T-helper 1 cell treated with Interleukin-12 subunit alpha and Interleukin-12 subunit beta and Interleukin-4 antibody, amounts not matched to agents 30 μg/mL and 1 μg/mL, for 36 hours (primary cell): ENCODE results near the gene ATP6V1G1.
A peak's percentile ranks its signal among the peaks of the same experiment; 100 is the strongest.

Source experiments
- H3K27ac Mint-ChIP-seq: one replicate; pipeline ENCODE4 v1.8.0; 2021; ENCODE audit warnings: mild to moderate bottlenecking, mixed read lengths
- H3K27me3 Mint-ChIP-seq: one replicate; pipeline ENCODE4 v1.8.0; 2021; ENCODE audit warnings: low read depth, mixed read lengths
- H3K36me3 Mint-ChIP-seq: one replicate; pipeline ENCODE4 v1.8.0; 2021; ENCODE audit warnings: low read depth, mixed read lengths
- H3K4me1 Mint-ChIP-seq: one replicate; pipeline ENCODE4 v1.8.0; 2021; ENCODE audit warnings: low read depth, mixed read lengths
- H3K4me3 Mint-ChIP-seq: one replicate; pipeline ENCODE4 v1.8.0; 2021; ENCODE audit warnings: mild to moderate bottlenecking, moderate library complexity, mixed read lengths
- H3K9me3 Mint-ChIP-seq: one replicate; pipeline ENCODE4 v1.8.0; 2021; ENCODE audit warnings: mixed read lengths

Gene ATP6V1G1

DNA sequence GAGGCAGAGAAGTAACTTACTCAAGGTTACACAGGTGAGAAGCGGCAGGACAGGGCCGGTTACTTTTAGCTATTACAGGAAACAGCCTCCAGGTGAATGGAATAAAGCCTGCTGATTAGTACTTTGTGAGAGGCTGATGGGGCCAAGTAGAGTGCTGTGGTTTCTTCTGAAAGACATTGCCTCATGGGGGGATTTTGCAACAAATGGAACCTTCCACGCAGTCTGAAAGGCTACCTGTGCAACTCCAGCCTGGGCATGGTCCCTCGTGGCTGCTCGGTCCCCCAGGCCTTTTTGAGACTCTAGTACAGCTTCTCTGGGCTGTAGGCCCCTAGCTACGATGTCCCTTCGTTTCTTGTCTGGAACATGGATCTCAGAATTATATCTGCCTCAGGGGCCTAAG lies 25.5 kb downstream of the ATP6V1G1 start:
- no peaks in the 10 kb centered on the region for H3K9me3 Mint-ChIP-seq
- peaks cover 43% of the 10 kb centered on the region for H3K4me1 Mint-ChIP-seq
- H3K36me3 Mint-ChIP-seq, result peaks cover 6% of the 10 kb centered on the region
- H3K27me3 Mint-ChIP-seq, result no peaks in the 10 kb centered on the region
- peak overlapping the region; percentile 86 for H3K4me3 Mint-ChIP-seq
- peak overlapping the region; percentile 85 for H3K27ac Mint-ChIP-seq

DNA sequence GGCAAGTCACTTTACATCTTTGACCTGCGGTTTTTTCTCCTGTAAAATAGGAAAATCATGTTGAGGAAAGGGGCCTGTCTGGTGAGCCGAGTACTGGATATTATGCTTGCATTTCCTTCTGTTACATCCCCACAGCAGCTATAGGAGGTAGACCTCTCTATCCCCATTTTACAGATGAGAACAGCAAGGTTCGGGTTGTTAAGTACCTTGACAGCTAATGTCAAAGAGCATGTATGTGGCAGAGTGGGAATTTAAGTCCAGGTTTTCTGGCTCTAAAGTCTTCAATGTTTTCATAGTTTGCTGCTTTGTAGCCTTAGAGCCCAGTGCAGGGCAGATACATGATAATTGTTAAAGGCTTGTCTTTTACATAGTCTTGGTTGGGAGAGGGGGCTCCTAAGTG lies 26.4 kb downstream of the ATP6V1G1 start:
- Mint-ChIP-seq H3K4me3 (no peak overlapping the region), H3K9me3 (no peaks in the 10 kb centered on the region), H3K4me1 (peaks cover 47% of the 10 kb centered on the region), H3K27me3 (no peaks in the 10 kb centered on the region), H3K27ac (no peak overlapping the region), H3K36me3 (peaks cover 7% of the 10 kb centered on the region)

DNA sequence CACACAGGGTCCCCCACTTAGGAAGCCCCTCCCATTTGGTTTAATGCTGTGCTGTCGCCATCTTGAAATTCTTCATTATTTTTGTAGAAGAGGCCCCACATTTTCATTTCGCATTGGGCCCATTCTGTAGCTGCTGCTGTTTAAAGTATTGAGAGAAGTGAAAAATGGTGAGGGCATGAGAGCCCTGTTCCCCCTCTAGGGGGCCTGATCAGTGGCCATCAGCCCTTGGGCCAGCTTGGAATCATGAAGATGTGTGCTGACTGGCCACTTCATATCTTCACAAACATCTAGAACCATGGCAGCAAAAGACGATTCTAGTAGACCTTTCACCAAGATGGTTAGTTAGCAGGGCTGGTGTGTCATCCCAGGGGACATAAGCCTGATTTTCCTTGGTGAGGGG lies 26.8 kb downstream of the ATP6V1G1 start:
- H3K4me3 Mint-ChIP-seq, result no peak overlapping the region
- H3K36me3 Mint-ChIP-seq, result peaks cover 10% of the 10 kb centered on the region
- H3K27me3 Mint-ChIP-seq, result no peaks in the 10 kb centered on the region
- peaks cover 48% of the 10 kb centered on the region for H3K4me1 Mint-ChIP-seq
- no peaks in the 10 kb centered on the region for H3K9me3 Mint-ChIP-seq
- peak overlapping the region; percentile 36 for H3K27ac Mint-ChIP-seq

DNA sequence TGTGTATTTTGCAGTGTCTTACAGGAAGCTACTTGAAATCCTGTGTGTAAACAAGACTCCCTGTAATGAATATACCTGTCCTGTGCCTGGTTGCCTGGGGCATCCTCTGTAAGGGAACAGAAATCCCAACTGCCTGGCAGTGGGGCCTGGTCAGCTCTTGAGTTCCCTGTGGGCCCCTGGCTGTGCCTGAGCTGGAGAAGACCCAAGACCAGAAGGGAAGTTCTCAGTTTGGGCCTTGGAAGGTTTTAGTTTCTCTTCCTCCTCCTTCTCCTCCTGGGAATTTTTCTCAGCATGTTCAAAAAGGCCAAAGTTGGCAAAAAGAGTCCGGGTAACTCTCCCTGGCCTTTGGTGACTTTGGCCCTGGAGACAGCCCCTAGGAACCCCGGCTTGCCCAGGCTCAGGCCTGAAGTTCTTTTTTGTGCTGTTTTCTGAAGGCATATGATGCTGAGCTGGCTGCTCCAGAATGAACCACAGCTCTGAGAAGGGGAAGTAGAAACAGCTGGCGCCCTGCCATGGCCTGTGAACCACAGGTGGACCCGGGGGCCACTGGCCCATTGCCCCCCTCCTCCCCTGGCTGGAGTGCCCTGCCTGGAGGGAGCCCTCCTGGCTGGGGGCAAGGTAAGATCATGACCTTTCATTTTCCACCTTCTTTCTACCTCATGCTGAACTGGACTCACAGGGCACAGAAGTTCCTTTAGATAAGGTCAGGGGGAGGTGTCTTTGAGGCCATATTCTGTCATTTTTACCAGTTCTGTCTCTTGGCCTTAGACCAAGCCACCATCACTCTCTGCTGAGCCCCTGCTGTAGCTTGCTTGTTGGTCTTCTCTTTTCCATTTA lies 29.3 kb downstream of the ATP6V1G1 start:
- Mint-ChIP-seq H3K36me3 (peaks cover 20% of the 10 kb centered on the region), H3K9me3 (no peaks in the 10 kb centered on the region), H3K4me1 (peaks cover 44% of the 10 kb centered on the region), H3K27ac (peak overlapping the region; percentile 93), H3K4me3 (peak overlapping the region; percentile 49), H3K27me3 (no peaks in the 10 kb centered on the region)

DNA sequence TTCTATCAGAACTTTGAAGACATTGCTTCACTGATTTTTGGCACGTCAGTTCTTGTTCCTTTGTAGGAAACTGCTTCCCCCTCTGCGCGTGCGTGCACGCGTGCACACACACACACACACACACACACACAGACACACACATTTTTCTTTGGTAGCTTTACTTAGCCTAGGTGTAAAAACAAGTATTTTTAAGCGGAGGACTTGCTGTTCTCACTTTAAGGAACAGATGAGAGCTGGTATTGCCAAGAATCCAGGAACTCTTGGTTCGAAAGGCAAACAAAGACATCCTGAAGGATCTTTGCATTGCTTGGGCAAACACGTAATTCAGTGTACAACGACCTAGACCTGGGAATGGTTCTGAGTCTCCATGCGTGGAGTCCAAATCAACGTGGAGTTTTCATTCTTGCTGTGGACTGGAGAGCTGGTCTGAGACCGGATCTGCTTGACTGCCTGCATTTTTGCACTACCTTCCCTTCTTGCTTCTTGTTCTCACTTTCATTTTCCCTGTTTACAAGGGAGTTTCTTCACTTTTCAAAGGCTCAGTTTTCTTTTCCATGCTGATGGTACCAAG lies 31.7 kb downstream of the ATP6V1G1 start:
- H3K27me3 Mint-ChIP-seq, result no peaks in the 10 kb centered on the region
- H3K4me1 Mint-ChIP-seq, result peaks cover 26% of the 10 kb centered on the region
- peak overlapping the region; percentile 69 for H3K4me3 Mint-ChIP-seq
- H3K36me3 Mint-ChIP-seq, result peaks cover 25% of the 10 kb centered on the region
- H3K9me3 Mint-ChIP-seq, result no peaks in the 10 kb centered on the region
- H3K27ac Mint-ChIP-seq, result peak overlapping the region; percentile 78

DNA sequence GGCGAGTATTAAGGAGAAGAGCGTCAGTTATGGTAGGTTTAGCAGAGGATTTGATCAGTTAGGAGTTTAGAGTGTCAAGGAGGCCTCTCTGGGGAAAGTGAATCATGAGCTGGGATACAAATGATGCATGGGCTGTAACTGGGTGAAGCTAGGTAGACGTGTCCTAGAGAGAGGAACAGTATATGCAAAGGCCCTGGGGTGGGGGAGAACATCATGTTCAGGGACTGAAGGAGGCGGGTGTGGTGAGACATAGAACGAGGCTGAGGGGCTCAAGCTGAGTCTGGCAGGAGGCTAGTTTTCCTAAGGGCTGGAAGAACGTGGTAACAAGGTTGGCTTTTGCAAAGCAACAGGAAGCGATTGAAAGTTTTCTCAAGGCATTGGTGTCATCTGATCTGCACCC lies 34.0 kb downstream of the ATP6V1G1 start:
- Mint-ChIP-seq H3K9me3 (no peaks in the 10 kb centered on the region), H3K4me3 (no peak overlapping the region), H3K27me3 (no peaks in the 10 kb centered on the region), H3K27ac (no peak overlapping the region), H3K36me3 (peaks cover 25% of the 10 kb centered on the region), H3K4me1 (peaks cover 18% of the 10 kb centered on the region)

DNA sequence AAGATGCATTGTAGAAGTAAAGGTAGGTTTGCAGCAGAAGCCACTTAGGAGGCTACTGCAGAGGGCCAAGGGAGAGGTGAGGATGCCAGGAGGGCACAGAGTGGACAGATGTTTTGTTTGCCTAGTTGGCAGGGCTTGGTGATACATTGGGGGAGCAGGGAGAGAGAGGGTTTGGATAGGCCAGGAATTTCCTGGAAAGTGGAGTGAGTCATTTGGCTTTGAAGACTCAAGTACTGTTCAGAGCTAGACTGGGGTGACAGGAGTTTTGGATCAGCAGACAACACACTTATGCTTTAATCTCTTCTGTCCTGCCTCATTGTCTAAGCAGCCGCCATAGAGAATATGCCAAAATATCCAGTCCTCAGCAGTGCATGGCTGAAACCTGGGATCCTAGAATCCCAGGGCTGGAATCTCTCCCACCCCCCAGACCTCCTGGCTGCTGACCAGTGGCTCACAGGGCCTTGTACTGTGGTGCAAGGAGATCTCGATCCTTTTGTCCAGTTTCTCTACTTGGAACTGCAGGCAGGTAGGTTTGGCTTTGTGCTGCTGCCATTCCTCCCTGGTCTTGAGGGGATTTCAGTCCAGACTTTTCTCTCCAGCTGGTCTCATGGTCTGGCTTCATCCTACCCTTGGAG lies 34.5 kb downstream of the ATP6V1G1 start:
- H3K36me3 Mint-ChIP-seq, result peaks cover 25% of the 10 kb centered on the region

DNA sequence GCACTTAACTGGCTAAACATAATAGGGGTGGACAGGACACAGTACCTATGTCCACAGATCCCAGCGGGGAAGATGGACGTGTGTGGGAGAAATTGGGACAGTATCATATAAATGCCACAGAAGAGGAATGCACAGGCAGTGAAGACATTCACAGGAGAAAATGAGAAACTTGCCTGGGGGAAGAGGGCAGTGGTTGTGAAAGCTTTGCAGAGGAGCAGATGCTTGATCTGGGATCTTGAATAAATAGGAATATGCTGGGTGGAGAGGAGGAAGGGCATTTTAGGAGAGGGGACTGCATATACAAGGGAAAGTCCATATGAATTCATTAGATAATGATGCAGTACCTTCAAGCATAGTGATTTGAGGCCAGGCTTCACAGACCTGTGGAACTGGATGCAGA lies 37.1 kb downstream of the ATP6V1G1 start:
- H3K27me3 Mint-ChIP-seq, result no peaks in the 10 kb centered on the region
- no peak overlapping the region for H3K27ac Mint-ChIP-seq
- no peaks in the 10 kb centered on the region for H3K9me3 Mint-ChIP-seq
- peaks cover 30% of the 10 kb centered on the region for H3K36me3 Mint-ChIP-seq
- H3K4me3 Mint-ChIP-seq, result no peak overlapping the region
- H3K4me1 Mint-ChIP-seq, result peaks cover 3% of the 10 kb centered on the region

More for the DNA sequence above, 34.5 kb downstream of the ATP6V1G1 start:
- Mint-ChIP-seq H3K27me3 (no peaks in the 10 kb centered on the region), H3K27ac (no peak overlapping the region), H3K4me3 (no peak overlapping the region), H3K9me3 (no peaks in the 10 kb centered on the region), H3K4me1 (peaks cover 14% of the 10 kb centered on the region)

DNA sequence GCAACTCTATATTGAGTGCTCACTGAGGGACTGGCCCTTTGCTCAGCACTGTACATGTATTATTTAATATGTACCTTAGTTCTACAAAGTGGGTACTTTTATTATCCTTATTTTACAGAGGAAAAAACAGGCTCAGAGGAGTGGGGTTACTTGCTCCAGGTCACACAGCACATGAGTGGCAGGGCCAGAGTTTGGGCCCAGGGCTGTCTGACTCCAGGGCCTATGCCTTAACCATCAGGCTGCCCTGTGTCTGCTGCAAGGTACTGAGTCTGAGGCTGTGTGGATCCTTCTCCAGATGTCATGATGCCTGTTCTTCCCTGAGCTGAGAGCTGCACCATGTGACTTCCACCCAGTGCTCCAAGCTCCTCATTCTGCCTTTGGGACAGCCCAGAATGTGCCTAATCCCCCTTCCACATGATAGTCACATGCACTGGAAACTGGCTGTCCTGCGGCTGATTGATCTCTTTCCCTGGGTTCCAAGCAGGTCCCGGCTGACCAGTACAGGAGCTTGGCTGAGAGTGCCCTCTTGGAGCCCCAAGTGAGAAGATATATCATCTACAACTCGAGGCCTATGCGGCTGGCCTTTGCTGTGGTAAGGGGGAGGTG lies 38.9 kb downstream of the ATP6V1G1 start:
- Mint-ChIP-seq H3K27ac (no peak overlapping the region), H3K9me3 (no peaks in the 10 kb centered on the region), H3K36me3 (peaks cover 27% of the 10 kb centered on the region), H3K27me3 (no peaks in the 10 kb centered on the region), H3K4me3 (no peak overlapping the region), H3K4me1 (peaks cover 2% of the 10 kb centered on the region)

DNA sequence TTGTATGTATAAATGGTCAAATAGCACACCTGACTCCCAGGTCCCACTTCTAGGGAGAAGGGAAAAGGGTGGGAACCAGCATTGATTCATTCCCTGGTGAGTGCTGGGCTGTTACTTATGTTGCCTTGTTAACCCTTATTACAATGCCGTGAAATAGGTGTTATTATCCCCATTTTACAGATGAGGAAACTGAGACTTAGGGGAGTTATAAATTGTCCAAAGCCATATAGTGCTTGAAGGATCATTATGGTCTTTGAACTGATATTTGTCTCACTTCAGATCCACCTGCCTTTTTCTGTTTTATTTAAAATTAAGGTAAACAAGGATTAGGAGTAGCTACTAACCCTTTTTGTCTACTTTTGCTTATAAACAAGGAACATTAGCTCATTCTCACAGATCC lies 40.0 kb downstream of the ATP6V1G1 start:
- Mint-ChIP-seq H3K4me1 (no peaks in the 10 kb centered on the region), H3K27me3 (no peaks in the 10 kb centered on the region), H3K27ac (no peak overlapping the region), H3K4me3 (no peak overlapping the region), H3K9me3 (no peaks in the 10 kb centered on the region), H3K36me3 (peaks cover 23% of the 10 kb centered on the region)

DNA sequence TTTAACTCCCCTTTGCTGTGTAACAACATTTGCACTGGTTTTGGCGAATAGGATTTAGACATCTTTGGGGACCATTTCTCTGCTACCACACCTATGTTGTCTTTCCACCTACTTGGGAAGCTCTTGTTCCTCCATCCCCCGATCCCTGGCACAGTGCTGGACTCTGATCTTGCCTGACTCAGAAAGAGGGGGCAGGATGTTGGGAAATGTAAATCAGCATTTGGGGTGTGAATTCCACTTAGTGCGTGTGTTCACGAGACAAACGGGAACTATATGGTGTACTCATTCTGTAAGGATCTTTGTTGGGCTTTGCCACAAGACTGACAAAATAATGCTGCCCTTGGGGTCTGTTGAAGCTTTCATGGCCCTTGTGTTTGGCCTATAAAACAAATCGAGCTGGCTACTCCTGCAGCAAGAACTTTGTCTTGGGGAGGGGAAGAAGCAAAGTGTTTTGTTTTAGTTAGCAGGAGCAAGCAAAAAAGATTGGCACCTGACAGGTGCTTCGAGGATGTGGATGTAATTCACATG lies 42.1 kb downstream of the ATP6V1G1 start:
- Mint-ChIP-seq H3K27me3 (no peaks in the 10 kb centered on the region), H3K9me3 (no peaks in the 10 kb centered on the region), H3K4me1 (no peaks in the 10 kb centered on the region), H3K36me3 (peaks cover 28% of the 10 kb centered on the region), H3K27ac (no peak overlapping the region), H3K4me3 (no peak overlapping the region)

DNA sequence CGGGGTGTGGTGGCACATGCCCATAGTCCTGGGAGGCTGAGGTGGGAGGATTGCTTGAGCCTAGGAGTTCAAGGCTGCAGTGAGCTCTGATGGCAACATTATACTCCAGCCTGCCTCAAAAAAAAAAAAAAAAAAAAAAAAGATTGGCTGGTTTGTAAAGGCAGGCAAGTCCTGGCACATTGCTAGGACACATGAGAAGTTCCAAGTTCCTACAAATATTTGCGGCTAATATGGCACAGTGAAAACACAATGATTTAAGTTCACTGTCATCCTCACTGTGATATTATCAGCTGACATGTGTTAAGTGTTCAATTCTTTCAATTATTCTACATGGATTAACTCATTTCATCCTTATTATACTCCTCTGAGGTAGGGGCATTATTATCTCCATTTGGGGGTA lies 43.6 kb downstream of the ATP6V1G1 start:
- Mint-ChIP-seq H3K27ac (no peak overlapping the region), H3K27me3 (no peaks in the 10 kb centered on the region), H3K9me3 (no peaks in the 10 kb centered on the region), H3K36me3 (peaks cover 29% of the 10 kb centered on the region), H3K4me1 (no peaks in the 10 kb centered on the region), H3K4me3 (no peak overlapping the region)

DNA sequence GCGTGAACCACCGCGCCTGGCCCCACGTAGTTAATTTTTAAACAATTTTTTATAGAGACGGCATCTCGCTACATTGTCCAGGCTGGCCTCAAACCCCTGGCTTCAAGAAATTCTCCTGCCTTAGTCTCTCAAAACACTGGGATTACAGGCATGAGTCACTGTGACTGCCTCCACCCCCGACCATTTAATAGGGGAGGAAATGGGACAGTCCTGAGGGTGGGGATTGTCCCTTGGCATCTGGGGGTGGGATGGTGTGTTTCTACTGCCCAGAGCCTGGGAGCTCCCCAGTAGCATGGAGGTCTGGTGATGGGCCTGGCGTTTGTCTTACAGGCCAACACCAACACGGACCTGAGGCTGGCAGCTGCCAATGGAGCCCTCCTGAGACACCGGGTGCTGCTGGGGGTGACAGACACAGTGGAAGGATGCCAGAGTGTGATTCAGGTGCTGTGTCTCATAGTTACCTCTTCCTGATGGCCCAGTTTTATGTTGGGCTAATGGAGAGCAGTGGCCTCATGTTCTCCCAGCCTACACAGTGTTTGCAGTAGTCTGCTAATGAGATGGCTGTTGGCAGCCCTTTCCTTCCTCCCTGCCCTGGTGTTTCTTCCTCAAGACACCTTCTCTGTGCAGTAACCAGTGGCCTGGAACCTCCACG lies 46.0 kb downstream of the ATP6V1G1 start:
- Mint-ChIP-seq H3K9me3 (no peaks in the 10 kb centered on the region), H3K36me3 (peaks cover 25% of the 10 kb centered on the region), H3K4me1 (no peaks in the 10 kb centered on the region), H3K4me3 (no peak overlapping the region), H3K27me3 (no peaks in the 10 kb centered on the region), H3K27ac (no peak overlapping the region)

DNA sequence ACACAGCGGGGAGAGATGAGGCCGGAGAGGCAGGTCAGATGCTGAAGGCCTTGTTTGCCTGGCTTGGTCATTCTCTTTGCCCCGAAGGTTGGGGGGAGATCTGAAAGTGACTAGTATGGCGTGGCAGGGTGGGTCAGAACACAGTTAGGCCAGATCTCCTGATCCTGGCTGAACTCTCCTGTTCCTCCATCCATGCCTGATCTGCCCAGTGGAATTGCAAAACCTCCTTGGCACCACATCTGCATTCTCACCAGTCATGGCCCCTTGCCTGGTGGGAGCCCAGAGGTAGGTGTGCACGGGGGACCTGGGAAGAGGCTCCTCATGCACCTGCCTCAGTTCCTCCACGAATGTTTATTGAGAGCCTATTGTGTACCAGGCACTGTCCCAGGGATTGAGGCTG lies 46.8 kb downstream of the ATP6V1G1 start:
- no peak overlapping the region for H3K4me3 Mint-ChIP-seq
- no peaks in the 10 kb centered on the region for H3K4me1 Mint-ChIP-seq
- no peak overlapping the region for H3K27ac Mint-ChIP-seq
- H3K36me3 Mint-ChIP-seq, result peaks cover 27% of the 10 kb centered on the region
- H3K9me3 Mint-ChIP-seq, result no peaks in the 10 kb centered on the region
- no peaks in the 10 kb centered on the region for H3K27me3 Mint-ChIP-seq
